ENCODE measurements around the gene STK33.

The STK33 gene

GRCh38 chr11:8593935-8594909, at the start of gene STK33:
Gene STK33, minus strand, starts transcription at chr11:8594228. Its CDS starts 119,323 bp downstream, at chr11:8474905.
- DNase-seq: no peak

GRCh38 chr11:8642196-8642841, 48.3 kb upstream of the STK33 start:
- DNase-seq: no peak

- DNase-seq: no peak
Measured at GRCh38 chr11:8641332-8641731, 47.3 kb upstream of the STK33 start.

- DNase-seq: no peak
Measured at GRCh38 chr11:8640267-8640906, 46.4 kb upstream of the STK33 start.

- no peak for DNase-seq
Measured at GRCh38 chr11:8639655-8640054, 45.6 kb upstream of the STK33 start.

- no peak for DNase-seq
Measured at GRCh38 chr11:8638300-8638699, 44.3 kb upstream of the STK33 start.

- no peak for DNase-seq
Measured at GRCh38 chr11:8636127-8636526, 42.1 kb upstream of the STK33 start.

GRCh38 chr11:8634498-8634897, 40.5 kb upstream of the STK33 start:
- DNase-seq: no peak

GRCh38 chr11:8631395-8632118, 37.5 kb upstream of the STK33 start:
- DNase-seq: no peak

- DNase-seq: no peak
Measured at GRCh38 chr11:8624698-8625097, 30.7 kb upstream of the STK33 start.

- no peak for DNase-seq
Measured at GRCh38 chr11:8621147-8621546, 27.1 kb upstream of the STK33 start.

GRCh38 chr11:8617063-8617462, 23.0 kb upstream of the STK33 start:
- DNase-seq: no peak

- no peak for DNase-seq
Measured at GRCh38 chr11:8615291-8616032, 21.4 kb upstream of the STK33 start.

- no peak for DNase-seq
Measured at GRCh38 chr11:8614497-8614896, 20.5 kb upstream of the STK33 start.

GRCh38 chr11:8613036-8613435, 19.0 kb upstream of the STK33 start:
- DNase-seq: no peak

- no peak for DNase-seq
Measured at GRCh38 chr11:8612522-8612921, 18.5 kb upstream of the STK33 start.

- peak; percentile 8 for DNase-seq
Measured at GRCh38 chr11:8610532-8611116, 16.6 kb upstream of the STK33 start.

GRCh38 chr11:8608652-8609051, 14.6 kb upstream of the STK33 start:
- peak; percentile 39 for DNase-seq

- DNase-seq: no peak
Measured at GRCh38 chr11:8605971-8606563, 12.0 kb upstream of the STK33 start.

GRCh38 chr11:8604078-8604723, 10.2 kb upstream of the STK33 start:
- DNase-seq: peak; percentile 90

GRCh38 chr11:8603696-8604077, 9.7 kb upstream of the STK33 start:
- DNase-seq: no peak

Measured in inflammatory macrophage treated with lipopolysaccharide for 4 hours (primary cell).